HG02678 (cell line): ENCODE results near the gene DNAJC5G.
"Not testable (repeated sequence)": the region's sequence is repeated elsewhere in the genome, so short reads cannot be mapped to it uniquely, and the experiment has no call there.

Experiments used
- ATAC-seq: cut with Tn5 transposase; IDR thresholded peaks from one replicate; pipeline ENCODE4 v1.9.1; 2021; ENCODE audit warnings: mild to moderate bottlenecking, moderate library complexity; ENCODE audit not compliant: unreplicated experiment

Gene DNAJC5G

DNA sequence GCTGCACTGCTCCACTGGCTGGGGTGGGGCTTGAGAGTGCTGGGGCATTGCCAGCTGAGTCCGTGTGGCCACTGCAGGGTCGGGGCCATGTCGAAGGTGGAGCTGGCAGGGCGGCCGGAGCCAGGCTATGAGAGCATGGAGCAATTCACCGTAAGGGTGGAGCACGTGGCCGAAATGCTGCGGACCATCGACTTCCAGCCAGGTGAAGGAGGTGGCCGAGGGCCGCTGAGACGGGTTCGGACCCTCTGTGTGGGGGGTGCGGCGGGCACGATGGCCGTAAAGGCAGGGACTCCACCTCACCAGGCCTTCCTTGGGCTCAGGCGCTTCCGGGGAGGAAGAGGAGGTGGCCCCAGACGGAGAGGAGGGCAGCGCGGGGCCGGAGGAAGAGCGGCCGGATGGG, 30.9 kb downstream of the DNAJC5G start:
- ATAC-seq = no peak

DNA sequence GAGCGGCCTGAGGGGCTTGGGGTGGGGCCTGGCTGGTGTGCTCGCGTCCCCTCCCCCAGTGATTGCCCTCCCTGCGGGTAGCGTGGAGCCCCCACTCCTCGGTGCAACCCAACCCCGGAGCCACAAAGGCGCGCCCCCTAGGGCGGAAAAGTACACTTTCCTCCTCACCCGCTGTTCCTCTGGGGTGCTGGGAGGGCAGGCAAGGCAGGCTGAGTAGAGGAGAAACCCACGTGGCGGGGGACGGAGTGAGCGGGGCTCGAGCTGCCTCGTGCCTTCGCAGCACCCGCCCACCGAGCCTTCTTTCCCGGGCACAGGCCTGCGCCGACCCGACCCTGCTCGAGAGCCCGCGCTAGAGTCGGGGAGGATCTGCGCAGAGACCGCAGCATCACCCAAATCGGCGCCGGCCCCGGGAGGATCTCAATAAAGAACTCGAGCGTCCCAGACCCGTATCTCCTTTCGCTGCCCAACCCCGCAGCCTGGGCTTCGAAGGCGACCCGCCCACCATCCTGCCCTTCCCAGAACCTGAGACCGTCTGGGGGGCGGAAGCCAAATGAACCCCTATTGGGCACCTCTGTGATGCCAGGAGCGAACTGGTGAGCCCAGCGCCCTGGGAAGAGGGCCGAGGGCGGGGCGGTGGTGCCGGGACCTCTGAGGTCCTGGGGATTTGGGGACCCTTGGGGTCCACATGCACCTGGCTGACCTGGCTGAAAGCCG, 31.5 kb downstream of the DNAJC5G start:
- ATAC-seq = no peak

DNA sequence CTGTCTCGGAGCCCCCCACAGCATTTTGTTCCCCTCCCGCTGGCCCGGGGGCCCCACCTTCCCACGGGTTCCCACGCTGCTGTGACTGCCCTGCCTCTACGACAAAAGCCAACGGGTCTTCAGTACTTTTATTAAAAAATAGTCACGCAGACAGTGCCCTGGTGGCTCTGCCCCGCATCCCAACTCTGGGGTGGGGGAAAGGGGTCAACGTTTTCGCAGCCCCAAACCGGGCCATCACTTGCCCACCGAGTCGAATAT, 32.0 kb downstream of the DNAJC5G start:
- no peak for ATAC-seq

DNA sequence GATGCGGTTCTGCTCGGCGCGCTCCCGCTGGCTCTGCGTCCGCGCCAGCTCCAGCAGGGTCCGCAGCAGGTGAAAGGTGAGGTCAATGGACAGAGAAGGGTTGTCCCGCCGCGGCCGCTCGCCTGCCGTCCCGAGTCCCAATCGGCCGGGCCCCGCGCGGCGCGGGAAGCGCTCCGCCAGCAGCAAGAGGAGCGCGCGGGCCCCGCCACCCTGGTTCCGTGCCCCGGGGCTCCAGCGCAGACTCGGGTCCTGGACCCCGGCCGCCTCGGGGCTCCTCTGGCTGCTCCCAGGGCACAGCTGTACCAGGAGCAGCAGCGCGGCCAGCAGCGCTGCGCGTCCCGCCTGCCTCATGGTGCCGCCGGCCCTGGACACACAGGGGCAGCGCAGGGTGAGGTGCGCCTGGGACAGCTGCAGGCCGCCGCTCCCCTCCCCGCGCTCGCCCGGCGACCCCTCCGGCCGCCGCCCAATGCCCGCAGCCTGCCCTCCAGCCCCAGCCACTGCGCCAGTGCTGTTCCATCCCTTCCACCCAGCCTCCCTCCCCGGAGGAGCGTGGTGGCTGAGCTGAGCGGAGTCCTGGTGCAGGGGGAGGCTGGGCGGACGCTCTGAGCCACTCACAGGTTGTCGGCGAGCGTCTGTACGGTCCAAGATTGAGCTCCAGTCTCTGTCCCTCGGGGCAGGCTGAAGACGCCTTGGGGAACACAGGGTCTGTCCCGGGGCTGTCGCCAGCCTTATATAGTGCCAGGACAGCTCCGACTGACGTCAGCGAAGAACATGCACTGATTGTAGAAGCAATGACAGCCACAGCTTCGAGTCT, 32.5 kb downstream of the DNAJC5G start:
- no peak for ATAC-seq

DNA sequence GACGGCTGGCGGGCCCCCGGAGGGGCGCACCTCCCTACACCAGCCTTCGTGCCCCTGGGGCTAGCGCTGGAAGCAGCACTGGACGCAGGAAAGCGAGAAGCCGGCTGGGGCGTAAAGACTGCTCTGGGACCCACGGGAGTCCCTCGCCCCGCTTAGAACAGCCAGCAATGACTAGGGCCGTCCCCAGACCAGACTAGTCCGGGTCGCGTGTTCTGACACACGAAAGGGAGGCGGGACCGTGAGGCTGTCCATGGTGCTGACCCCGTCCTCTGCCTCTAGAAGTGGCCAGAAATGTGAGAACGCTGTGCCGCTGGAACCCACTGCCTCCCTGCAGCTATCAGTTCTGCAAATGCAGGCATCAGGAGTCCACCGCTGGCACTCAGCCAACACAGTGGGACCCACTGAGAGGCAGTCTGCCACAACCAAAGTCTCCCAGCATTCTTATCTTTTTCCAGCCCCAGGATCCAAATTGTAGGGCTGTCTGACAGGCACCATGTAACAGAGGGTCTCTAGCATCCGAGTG, 33.2 kb downstream of the DNAJC5G start, which contains the start of gene UCN:
Gene UCN, minus strand, starts transcription at position 87 of the 523 bp plus-strand sequence. CDS start 550 bp downstream, outside the sequence.
- no peak for ATAC-seq

DNA sequence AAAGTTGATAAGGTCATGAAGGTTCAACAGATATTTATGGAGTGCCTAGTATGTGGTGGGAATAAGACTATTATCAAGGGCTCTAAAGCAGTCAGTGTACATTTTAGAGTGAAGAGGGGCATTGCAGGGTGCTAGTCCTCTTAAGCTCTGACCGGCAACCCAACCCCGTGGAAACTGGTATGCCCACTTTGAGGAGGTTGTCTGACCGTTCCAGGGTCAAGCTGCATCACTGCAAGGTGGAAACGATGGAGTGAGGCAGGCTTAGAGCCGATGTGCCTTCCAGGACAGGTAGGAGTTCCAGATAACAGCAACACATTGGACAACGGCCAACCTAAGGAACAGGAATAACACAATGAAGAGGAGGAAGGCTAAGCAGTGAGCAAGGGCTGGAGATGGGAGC, 34.4 kb downstream of the DNAJC5G start:
- ATAC-seq = no peak

DNA sequence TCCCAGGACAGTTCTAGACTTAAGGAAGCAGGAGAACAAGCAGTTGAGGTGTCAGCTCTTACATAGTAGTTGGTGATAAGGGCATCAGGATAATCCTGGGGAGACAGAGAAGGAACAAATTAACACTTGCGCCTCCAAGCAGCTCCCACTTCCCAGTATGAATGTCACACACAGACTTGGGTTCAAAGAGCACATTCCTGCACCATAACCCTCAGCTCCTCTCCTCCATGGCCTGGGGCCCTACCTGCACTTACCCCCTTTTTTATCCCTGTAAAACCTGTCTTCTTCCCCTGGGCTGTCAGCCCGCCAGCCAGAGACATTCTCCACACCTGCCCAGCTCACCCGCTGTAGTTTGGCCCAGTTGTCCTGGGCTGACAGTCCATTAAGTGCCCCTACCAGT, 36.9 kb downstream of the DNAJC5G start:
- no peak for ATAC-seq

DNA sequence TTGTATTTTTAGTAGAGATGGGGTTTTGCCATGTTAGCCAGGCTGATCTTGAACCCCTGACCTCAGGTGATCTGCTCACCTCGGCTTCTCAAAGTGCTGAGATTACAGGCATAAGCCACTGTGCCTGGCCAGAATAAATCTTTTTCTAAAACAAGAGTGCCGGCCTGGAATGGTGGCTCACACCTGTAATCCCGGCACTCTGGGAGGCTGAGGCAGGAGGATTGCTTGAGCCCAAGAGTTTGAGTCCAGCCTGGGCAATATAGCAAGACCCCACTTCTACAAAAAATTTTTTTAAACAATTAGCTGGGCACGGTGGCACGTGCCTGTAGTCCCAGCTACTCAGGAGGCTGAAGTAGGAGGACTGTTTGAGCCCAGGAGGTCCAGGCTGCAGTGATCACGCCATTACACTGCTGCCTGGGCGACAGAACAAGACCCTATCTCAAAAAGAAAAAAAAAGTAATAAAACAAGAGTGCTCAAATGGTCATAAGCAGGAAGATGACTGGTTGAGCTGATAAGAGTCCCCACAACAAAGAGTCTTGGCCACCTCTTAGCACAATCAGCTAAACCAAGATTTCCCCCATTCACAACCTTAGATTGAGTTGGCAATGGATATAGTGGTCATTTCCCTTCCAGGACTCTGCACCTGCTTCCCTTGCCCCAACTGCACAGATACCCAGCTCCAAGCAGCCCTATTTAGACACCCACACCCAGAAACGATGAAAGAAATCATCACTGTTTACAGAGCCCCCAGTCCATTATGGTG, 38.8 kb downstream of the DNAJC5G start:
- no peak for ATAC-seq

DNA sequence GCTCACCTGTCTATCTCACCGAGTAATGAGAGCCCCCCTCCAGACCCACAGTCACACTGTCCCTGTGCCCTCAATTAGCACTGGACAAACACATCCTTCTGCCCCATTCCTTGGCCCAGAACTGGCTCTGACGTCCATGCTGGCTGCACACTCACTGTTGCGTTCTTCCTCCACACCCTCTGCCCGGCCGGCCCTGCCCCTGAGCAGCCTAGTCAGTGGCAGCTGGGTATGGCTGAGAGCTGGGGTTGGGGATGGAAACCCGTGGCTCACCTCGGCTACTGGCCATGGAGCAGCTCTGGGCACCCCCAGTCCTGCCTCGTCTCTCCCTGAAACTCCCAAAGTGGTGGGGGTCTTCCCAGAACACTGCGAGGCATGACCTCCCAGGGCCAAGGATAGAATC, 39.5 kb downstream of the DNAJC5G start:
- ATAC-seq = no peak

DNA sequence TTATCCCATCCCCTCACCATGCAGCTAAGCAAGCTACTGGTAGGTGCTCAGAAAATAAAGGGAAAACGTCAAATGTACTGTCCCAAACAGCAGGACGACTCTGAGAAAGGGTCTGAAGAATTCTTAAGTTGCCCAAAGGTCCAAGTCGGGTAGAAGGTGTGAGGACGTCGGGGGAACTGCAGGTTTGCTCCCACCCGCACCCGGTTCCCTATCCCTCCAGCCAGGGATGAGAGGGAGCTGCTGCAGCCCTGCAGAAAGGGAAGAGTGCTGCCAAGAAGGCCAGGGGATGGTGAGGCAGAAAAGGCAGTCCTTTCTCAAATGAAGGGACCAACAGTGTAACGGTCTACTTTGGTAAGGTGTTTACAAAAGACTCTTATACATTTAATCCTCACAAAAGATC, 39.9 kb downstream of the DNAJC5G start:
- ATAC-seq = no peak

DNA sequence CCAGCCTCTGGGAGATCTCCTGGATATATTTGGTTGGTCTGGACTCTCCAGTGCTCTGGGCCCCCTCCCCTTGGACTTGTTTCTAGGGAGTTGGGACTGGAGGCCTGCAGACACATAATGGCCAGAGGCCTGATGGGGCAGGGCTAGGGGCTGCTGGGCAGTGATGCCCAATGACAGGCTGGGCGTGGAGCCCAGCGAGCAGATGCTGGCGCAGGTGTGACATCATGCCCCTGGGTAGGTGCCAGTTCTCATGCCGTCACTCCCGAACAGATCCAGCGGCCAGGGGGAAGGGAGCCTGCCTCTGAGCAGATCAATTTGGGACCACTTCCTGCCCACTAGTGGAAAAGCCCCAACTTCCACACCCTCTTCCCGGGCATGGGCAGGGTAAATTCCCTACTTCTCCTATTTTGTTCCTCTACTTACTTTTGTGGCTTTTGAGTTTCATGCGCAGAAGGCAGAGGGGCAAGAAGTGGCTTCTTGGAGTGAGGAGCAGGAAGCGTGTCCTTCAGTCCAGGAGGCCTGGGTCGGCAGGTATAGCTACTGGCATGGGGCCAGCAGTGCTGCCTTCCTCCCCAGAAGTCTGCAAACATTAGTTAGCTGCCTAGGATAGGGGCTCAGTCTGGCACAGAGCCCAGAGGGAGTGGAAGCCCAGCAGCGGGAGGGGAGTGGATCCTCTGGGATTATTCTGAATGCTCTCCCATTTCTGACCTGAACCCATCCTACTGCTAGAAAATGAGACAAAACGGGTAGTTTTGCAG, 41.6 kb downstream of the DNAJC5G start:
- no peak for ATAC-seq

DNA sequence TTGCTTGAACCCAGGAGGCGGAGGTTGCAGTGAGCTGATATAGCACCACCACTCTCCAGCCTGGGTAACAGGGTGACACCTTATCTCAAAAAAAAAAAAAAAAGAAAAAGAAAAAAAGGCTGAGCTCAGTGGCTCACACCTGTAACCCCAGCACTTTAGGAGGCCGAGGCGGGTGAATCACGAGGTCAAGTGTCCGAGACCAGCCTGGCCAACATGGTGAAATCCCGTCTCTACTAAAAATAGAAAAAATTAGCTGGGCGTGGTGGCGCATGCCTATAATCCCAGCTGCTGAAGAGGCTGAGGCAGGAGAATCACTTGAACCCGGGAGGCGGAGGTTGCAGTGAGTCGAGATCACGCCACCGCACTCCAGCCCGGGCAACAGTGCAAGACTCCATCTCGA, 44.6 kb downstream of the DNAJC5G start:
- not testable (repeated sequence) for ATAC-seq

DNA sequence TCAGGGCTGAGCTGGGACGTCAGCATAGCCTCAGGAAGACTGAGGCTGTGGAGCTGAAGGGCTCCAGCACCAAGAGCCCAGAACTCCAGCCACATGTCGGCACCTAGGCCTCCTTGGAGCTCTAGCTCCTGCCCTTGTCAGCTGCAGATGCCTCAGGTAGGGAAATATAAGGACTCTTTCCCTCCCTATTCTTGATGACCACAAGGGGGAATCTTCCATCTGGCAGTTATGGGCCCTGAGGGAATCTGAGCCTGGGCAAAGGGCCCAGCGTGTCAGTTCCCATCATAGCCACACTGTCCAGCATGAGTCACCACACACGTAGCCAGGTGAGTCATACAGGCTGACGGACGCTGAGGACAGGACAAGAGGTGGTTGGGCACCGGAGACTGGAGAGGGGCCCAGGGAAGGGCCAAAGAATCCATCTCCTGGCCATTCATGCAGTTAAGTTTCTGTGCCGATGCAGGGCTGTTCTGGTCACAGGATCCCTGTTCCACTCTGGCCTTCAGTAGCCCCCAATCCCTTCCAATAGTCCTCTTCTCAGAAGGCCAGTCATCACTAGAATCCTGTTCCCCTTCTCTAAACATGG, 45.8 kb downstream of the DNAJC5G start:
- ATAC-seq = no peak

DNA sequence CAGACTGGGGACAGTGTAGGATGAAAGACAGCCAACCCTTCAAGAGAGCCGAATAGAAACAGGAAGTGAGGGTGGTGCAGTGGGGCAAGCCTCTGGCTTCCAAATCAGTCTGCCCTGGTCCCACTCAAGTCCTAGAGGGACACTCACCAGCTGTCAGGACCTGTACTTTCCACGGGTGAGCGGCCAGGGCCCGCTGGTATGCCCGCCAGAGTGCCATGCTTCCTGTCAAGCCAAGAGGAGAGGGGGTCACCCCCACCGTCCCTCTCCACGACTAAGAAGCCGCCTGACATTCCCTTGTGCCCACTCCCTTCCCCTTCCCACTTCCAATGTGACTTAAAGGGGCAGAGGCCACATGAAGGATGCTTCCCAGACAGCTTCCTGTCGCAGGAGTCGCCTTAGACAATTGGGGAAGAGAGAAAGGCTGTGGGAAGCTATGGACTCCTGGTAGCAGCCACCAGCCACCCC, 47.1 kb downstream of the DNAJC5G start:
- no peak for ATAC-seq

DNA sequence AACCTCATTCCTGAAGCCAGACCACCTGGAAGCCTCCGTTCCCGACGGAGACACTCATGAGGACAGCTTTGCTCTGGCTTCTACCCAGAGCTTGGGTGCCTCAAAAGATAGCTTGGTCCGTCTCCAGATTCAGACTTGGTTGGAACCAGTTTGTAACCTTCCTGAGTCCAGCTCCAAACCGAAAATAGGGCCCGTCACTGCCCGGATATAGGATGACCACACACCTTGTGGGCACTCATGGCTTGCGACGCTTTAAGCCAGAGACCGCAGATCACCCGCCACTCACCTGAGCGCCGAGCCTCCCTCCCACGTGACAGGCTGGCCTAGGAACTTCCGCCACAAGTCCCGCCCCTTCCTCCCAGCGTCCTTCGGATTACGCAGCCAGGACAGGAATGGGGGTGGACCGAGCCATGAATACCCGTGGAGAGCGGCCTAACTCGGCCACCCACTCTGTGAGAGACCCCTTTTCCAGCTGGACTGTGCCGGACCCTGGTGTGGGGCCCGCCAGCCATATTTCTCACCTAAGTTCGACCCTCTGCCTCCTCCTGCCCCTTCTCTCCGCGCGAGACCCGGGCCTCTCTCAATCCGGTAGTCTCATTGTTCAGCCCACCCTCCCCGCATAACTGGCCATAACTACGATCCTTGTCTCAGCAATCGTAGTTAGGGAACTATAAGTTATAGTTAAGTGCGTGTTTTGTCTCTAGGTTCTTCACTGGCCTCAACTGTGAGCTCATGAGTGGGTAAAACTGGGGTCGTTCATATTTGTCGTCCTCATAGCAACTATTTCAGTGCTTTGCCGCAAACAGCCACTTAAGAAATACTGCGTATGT, 47.7 kb downstream of the DNAJC5G start, which contains the start of gene MPV17:
Gene MPV17, minus strand, starts transcription at position 332 of the 830 bp plus-strand sequence. CDS start 580 bp downstream, outside the sequence.
- peak; percentile 95 for ATAC-seq

DNA sequence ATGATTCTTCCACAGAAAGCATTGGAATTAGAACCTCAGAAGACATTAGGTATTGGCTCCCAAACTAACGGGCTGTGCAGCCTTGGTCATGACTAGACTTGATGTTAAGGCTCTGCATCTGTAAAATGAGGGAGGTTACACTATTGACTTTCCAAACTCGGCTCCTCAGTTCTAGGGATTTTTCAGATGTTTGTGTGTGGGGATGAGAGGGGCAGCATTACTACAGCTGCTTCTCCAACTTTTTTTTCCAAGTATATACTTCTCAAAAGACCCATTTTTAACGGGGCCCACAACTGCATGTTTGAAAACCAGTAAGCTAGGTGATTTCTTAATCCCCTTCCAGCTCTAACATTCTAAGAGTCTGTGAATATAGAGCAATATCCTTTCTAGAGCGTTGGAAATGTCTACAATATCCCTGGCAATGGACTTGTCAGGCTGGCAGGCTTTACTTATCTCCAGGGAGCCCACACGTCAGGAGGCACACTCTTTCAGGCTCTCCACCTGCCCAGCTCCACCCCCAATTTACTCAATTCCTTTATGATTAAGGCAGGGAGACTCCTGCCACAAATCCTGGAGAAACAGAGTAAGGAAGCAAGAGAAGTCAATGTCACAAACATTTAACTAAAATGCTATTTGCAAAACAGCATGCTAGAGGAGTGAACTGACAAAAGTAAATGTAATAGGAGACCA, 48.5 kb downstream of the DNAJC5G start:
- no peak for ATAC-seq

DNA sequence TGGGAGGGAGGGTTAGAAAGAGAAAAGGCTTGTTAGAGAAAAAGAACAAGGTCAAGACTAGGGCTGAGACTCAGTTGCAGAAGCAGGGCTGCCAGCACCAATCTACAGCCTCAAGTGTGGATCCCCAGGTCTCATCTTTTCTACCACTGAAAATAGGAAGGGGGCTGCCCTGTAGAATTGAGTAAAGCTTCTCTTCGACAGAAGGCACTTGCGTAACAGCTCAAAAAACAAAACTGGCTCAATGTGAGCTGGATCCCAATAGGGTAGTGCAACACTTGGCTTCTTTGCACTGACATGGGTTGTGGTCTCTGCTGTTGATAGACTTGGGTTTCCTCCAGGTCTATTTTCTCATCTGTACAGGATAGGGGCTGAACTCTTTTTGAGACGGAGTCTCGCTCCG, 49.5 kb downstream of the DNAJC5G start:
- no peak for ATAC-seq
